ENCODE results near the gene PLPP1. TPM values are rescaled to one million over a fixed set of nuclear protein-coding genes. Genes with fewer than 3 reads are reported as not detected.
A peak's percentile ranks its signal among the peaks of the same experiment; 100 is the strongest.

Gene PLPP1
- polyA plus RNA-seq, 3 donors, result 0.87 to 1.5 (median 0.98) TPM

DNA sequence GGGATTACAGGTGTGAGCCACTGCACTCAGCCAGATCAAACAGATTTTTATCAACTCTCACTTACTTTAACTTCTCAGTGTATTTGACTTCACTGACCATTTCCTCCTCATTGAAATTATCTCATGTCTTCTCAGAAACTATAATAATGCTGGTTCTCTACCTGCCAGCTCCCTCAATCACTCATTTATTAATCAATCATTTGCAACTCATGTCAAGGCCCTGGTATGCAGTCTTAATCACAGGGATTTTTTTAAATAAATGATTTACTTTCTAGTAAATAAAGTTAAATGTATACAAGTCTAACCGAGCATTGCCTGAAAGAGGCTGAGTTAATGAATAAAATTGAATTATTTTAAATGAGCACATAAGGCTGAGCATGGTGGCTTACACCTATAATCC, 63.3 kb downstream of the PLPP1 start:
- Histone ChIP-seq H3K4me1 (ENCODE audit: control insufficient read depth in 1 of 2, insufficient read depth in 2 of 2, low read length in 2 of 2) (no peaks in the 10 kb centered on the region), H2AFZ (ENCODE audit: insufficient read depth, low read depth, low read length, poor library complexity, severe bottlenecking) (no peak overlapping the region), H4K20me1 (ENCODE audit: insufficient read depth, low read length) (no peaks in the 10 kb centered on the region), H3K9me3 (replicated peaks in 1 of 2; ENCODE audit: control insufficient read depth in 1 of 2, insufficient read depth in 1 of 2, low read length in 2 of 2) (no peaks in the 10 kb centered on the region), H3K4me2 (replicated peaks; ENCODE audit: extremely low read depth, low read length, poor library complexity, severe bottlenecking) (no peak overlapping the region), H3K9ac (ENCODE audit: insufficient read depth, low read length, poor library complexity, severe bottlenecking) (no peak overlapping the region), H3K79me2 (ENCODE audit: insufficient read depth, low read length) (no peaks in the 10 kb centered on the region), H3K36me3 (replicated peaks in 1 of 2; ENCODE audit: control insufficient read depth in 1 of 2, insufficient read depth in 2 of 2, low read length in 2 of 2) (no peaks in the 10 kb centered on the region), H3K4me3 (replicated peaks in 1 of 3; ENCODE audit: low read depth in 2 of 3, low read length in 3 of 3) (no peak overlapping the region), H3K27me3 (ENCODE audit: control insufficient read depth in 2 of 2, insufficient read depth in 2 of 2, low read length in 2 of 2) (no peaks in the 10 kb centered on the region), H3K27ac (ENCODE audit: low read depth in 1 of 2, low read length in 2 of 2) (no peak overlapping the region)
- no peak for TF ChIP-seq CTCF (IDR thresholded peaks at IDR 0.05)
- Mint-ChIP-seq H3K4me3 (no peak overlapping the region), H3K9me3 (no peaks in the 10 kb centered on the region), H3K4me1 (no peaks in the 10 kb centered on the region), H3K36me3 (no peaks in the 10 kb centered on the region), H3K27me3 (ENCODE audit: low read depth in 3 of 3) (peaks cover 0 to 5% (median 4%) of the 10 kb centered on the region in 3 donors), H3K27ac (peak overlapping the region in 1 of 7 donors; percentile 22)
- intact Hi-C loops (cut with micrococcal nuclease), result no loop called here
- WGBS (ENCODE audit: insufficient coverage), result no CpG with 5 or more reads among the region's 1 CpG
- no peak for DNase-seq

GRCh38 chr5:55470282-55470681, 64.5 kb downstream of the PLPP1 start:
- H3K4me3 ChIP-seq (replicated peaks in 1 of 3; ENCODE audit: low read depth in 2 of 3, low read length in 3 of 3), result no peak overlapping the region
- Mint-ChIP-seq H3K27me3 (ENCODE audit: low read depth in 3 of 3) (peaks cover 0 to 4% (median 2%) of the 10 kb centered on the region in 3 donors), H3K4me3 (no peak overlapping the region), H3K36me3 (no peaks in the 10 kb centered on the region), H3K9me3 (no peaks in the 10 kb centered on the region), H3K27ac (no peak overlapping the region), H3K4me1 (no peaks in the 10 kb centered on the region)
- no peaks in the 10 kb centered on the region for H3K27me3 ChIP-seq (ENCODE audit: control insufficient read depth in 2 of 2, insufficient read depth in 2 of 2, low read length in 2 of 2)
- no peak overlapping the region for H3K9ac ChIP-seq (ENCODE audit: insufficient read depth, low read length, poor library complexity, severe bottlenecking)
- no peaks in the 10 kb centered on the region for H4K20me1 ChIP-seq (ENCODE audit: insufficient read depth, low read length)
- no peak overlapping the region for H3K4me2 ChIP-seq (replicated peaks; ENCODE audit: extremely low read depth, low read length, poor library complexity, severe bottlenecking)
- no peaks in the 10 kb centered on the region for H3K79me2 ChIP-seq (ENCODE audit: insufficient read depth, low read length)
- TF ChIP-seq CTCF (IDR thresholded peaks at IDR 0.05), result no peak
- intact Hi-C loops (cut with micrococcal nuclease), result no loop called here
- no peaks in the 10 kb centered on the region for H3K36me3 ChIP-seq (replicated peaks in 1 of 2; ENCODE audit: control insufficient read depth in 1 of 2, insufficient read depth in 2 of 2, low read length in 2 of 2)
- WGBS (ENCODE audit: insufficient coverage), result no CpG with 5 or more reads among the region's 1 CpG
- DNase-seq, result no peak
- no peaks in the 10 kb centered on the region for H3K4me1 ChIP-seq (ENCODE audit: control insufficient read depth in 1 of 2, insufficient read depth in 2 of 2, low read length in 2 of 2)
- H2AFZ ChIP-seq (ENCODE audit: insufficient read depth, low read depth, low read length, poor library complexity, severe bottlenecking), result no peak overlapping the region
- no peak overlapping the region for H3K27ac ChIP-seq (ENCODE audit: low read depth in 1 of 2, low read length in 2 of 2)
- no peaks in the 10 kb centered on the region for H3K9me3 ChIP-seq (replicated peaks in 1 of 2; ENCODE audit: control insufficient read depth in 1 of 2, insufficient read depth in 1 of 2, low read length in 2 of 2)
